ENCODE results near the gene ZNF467. TPM values are rescaled to one million over a fixed set of nuclear protein-coding genes. Genes with fewer than 3 reads are reported as not detected.

The ZNF467 gene
- total RNA-seq, 1 donor from 2014 or later: 0.20 TPM

GRCh38 chr7:149813254-149814035, 40.1 kb upstream of the ZNF467 start:
- no peak for TF ChIP-seq CTCF (IDR thresholded peaks at IDR 0.05)
- DNase-seq (no peak), ATAC-seq (ENCODE audit: low read depth) (no peak)
- Mint-ChIP-seq H3K27ac (no peak overlapping the region), H3K27me3 (no peaks in the 10 kb centered on the region), H3K9me3 (no peaks in the 10 kb centered on the region), H3K36me3 (ENCODE audit: low read depth) (no peaks in the 10 kb centered on the region), H3K4me1 (no peaks in the 10 kb centered on the region), H3K4me3 (no peak overlapping the region)
- intact Hi-C loops (cut with micrococcal nuclease): no loop called here
- ChIA-PET CTCF (no interaction called here), POLR2A (no interaction called here)

- DNase-seq (no peak), ATAC-seq (ENCODE audit: low read depth) (no peak)
- Mint-ChIP-seq H3K36me3 (ENCODE audit: low read depth) (no peaks in the 10 kb centered on the region), H3K27me3 (peaks cover 2% of the 10 kb centered on the region), H3K4me3 (no peak overlapping the region), H3K9me3 (no peaks in the 10 kb centered on the region), H3K4me1 (no peaks in the 10 kb centered on the region), H3K27ac (no peak overlapping the region)
- intact Hi-C loops (cut with micrococcal nuclease): no loop called here
- no peak for TF ChIP-seq CTCF (IDR thresholded peaks at IDR 0.05)
- ChIA-PET CTCF (no interaction called here), POLR2A (no interaction called here)
These were observed 38.6 kb upstream of the ZNF467 start for GRCh38 chr7:149811831-149812490.

- intact Hi-C loops (cut with micrococcal nuclease): no loop called here
- TF ChIP-seq CTCF (IDR thresholded peaks at IDR 0.05): no peak
- Mint-ChIP-seq H3K9me3 (no peaks in the 10 kb centered on the region), H3K36me3 (ENCODE audit: low read depth) (no peaks in the 10 kb centered on the region), H3K4me3 (no peak overlapping the region), H3K4me1 (no peaks in the 10 kb centered on the region), H3K27me3 (peaks cover 6% of the 10 kb centered on the region), H3K27ac (no peak overlapping the region)
- POLR2A ChIA-PET: no interaction called here
- ATAC-seq (ENCODE audit: low read depth) (no peak), DNase-seq (no peak)
- CTCF ChIA-PET: no interaction called here
These were observed 37.8 kb upstream of the ZNF467 start for GRCh38 chr7:149811221-149811620.

GRCh38 chr7:149809215-149809614, 35.8 kb upstream of the ZNF467 start:
- no peak overlapping the region for H3K4me3 Mint-ChIP-seq
- DNase-seq (no peak), ATAC-seq (ENCODE audit: low read depth) (no peak)
- intact Hi-C loops (cut with micrococcal nuclease): no loop called here
- H3K4me1 Mint-ChIP-seq: no peaks in the 10 kb centered on the region
- POLR2A ChIA-PET: no interaction called here
- H3K27ac Mint-ChIP-seq: no peak overlapping the region
- TF ChIP-seq CTCF (IDR thresholded peaks at IDR 0.05): no peak
- no peaks in the 10 kb centered on the region for H3K36me3 Mint-ChIP-seq (ENCODE audit: low read depth)
- peaks cover 6% of the 10 kb centered on the region for H3K27me3 Mint-ChIP-seq
- no peaks in the 10 kb centered on the region for H3K9me3 Mint-ChIP-seq
- CTCF ChIA-PET: no interaction called here

GRCh38 chr7:149808311-149808710, 34.9 kb upstream of the ZNF467 start:
- Mint-ChIP-seq H3K9me3 (no peaks in the 10 kb centered on the region), H3K27ac (no peak overlapping the region), H3K36me3 (ENCODE audit: low read depth) (no peaks in the 10 kb centered on the region), H3K4me1 (no peaks in the 10 kb centered on the region), H3K27me3 (peaks cover 6% of the 10 kb centered on the region), H3K4me3 (no peak overlapping the region)
- DNase-seq (no peak), ATAC-seq (ENCODE audit: low read depth) (no peak)
- ChIA-PET POLR2A (no interaction called here), CTCF (no interaction called here)
- intact Hi-C loops (cut with micrococcal nuclease): no loop called here
- TF ChIP-seq CTCF (IDR thresholded peaks at IDR 0.05): no peak
